Thymus (tissue), 11 donors: Measurements from ENCODE around the gene PDE6G. TPM values are rescaled to one million over a fixed set of nuclear protein-coding genes. Genes with fewer than 3 reads are reported as not detected.

Source experiments
- DNase-seq, 9 donors: peaks; one replicate each; pipeline ENCODE4 v3.0.0-alpha.2; 2013; ENCODE audit warnings: low spot score in 9 of 9, low read depth in 6 of 9, missing footprints in 1 of 9
- H3K27ac ChIP-seq, 2 donors: one replicate each; pipeline ENCODE4 v1.5.1; 2013; ENCODE audit warnings: control low read depth in 1 of 2, low read depth in 1 of 2, low read length in 1 of 2, mild to moderate bottlenecking in 1 of 2, moderate library complexity in 1 of 2
- H3K27me3 ChIP-seq, 2 donors: one replicate each; pipeline ENCODE4 v1.5.1; 2013; ENCODE audit warnings: low read length in 1 of 2; ENCODE audit not compliant: control insufficient read depth in 2 of 2, insufficient read depth in 1 of 2
- H3K36me3 ChIP-seq, 2 donors: one replicate each; pipeline ENCODE4 v1.5.1; 2013; ENCODE audit warnings: low read length in 1 of 2, mild to moderate bottlenecking in 1 of 2, moderate library complexity in 1 of 2; ENCODE audit not compliant: control insufficient read depth in 2 of 2, insufficient read depth in 2 of 2
- H3K4me1 ChIP-seq, 2 donors: one replicate each; pipeline ENCODE4 v1.5.1; 2013; ENCODE audit warnings: low read length in 2 of 2; ENCODE audit not compliant: control insufficient read depth in 2 of 2, insufficient read depth in 2 of 2
- H3K4me3 ChIP-seq, 2 donors: one replicate each; pipeline ENCODE4 v1.5.1; 2013; ENCODE audit warnings: low read length in 2 of 2, control low read depth in 1 of 2, mild to moderate bottlenecking in 1 of 2
- H3K9me3 ChIP-seq, 2 donors: one replicate each; pipeline ENCODE4 v1.5.1; 2013; ENCODE audit warnings: low read length in 1 of 2, mild to moderate bottlenecking in 1 of 2; ENCODE audit not compliant: control insufficient read depth in 2 of 2, insufficient read depth in 1 of 2
- WGBS: extraction: QIAGEN DNeasy Blood & Tissue Kit; methylation state at CpG from one replicate; pipeline ENCODE4 v1.1.7; 2013; 5-methylcytosine and 5-hydroxymethylcytosine counted together
- polyA plus RNA-seq: library from polyadenylated mRNA; stranded (reverse); fragments of 200-250 nt; gene quantifications from one replicate; pipeline ENCODE4 v1.2.3, GENCODE V29; 2013
- total RNA-seq: library from RNA; stranded (reverse); fragments of 120-200 nt; gene quantifications from one replicate; pipeline ENCODE4 v1.2.4, GENCODE V29; 2013
- donor health status: healthy.

The PDE6G gene
- total and polyA plus RNA-seq, 2 donors = 12.2 to 18.2 TPM

GRCh38 chr17:81690066-81690465 lies 33.7 kb upstream of the PDE6G start:
- Histone ChIP-seq H3K36me3 (peaks cover 90 to 92% of the 10 kb centered on the region in 2 donors), H3K4me1 (peaks cover 1 to 9% of the 10 kb centered on the region in 2 donors), H3K27me3 (no peaks in the 10 kb centered on the region), H3K27ac (no peak overlapping the region), H3K9me3 (no peaks in the 10 kb centered on the region), H3K4me3 (no peak overlapping the region)
- no peak for DNase-seq
- WGBS = 95% methylated on average over 18 of the region's 18 CpGs

DNA sequence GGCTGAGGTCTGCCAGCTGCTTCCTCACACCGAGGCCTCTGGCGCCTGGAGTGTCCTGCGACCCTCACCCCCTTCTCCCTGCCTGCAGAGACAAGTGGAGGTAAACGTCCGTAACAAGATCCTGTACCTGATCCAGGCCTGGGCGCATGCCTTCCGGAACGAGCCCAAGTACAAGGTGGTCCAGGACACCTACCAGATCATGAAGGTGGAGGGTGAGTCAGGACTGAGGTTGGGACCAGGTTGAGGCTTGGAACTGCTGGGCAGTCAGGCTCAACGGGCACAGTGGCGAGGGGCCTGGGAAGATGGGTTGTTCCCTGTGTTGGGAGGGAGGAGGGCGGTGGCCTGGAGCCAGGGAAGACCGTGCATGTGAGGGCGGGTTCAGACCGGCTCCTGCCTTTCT lies 32.3 kb upstream of the PDE6G start:
- peaks cover 8 to 17% of the 10 kb centered on the region in 2 donors for H3K4me1 ChIP-seq
- H3K9me3 ChIP-seq = no peaks in the 10 kb centered on the region
- 95% methylated on average over 14 of the region's 14 CpGs for WGBS
- H3K27me3 ChIP-seq = no peaks in the 10 kb centered on the region
- no peak overlapping the region for H3K27ac ChIP-seq
- H3K4me3 ChIP-seq = no peak overlapping the region
- no peak for DNase-seq
- peaks cover 75 to 77% of the 10 kb centered on the region in 2 donors for H3K36me3 ChIP-seq

- Histone ChIP-seq H3K4me1 (peaks cover 8 to 17% of the 10 kb centered on the region in 2 donors), H3K9me3 (no peaks in the 10 kb centered on the region), H3K36me3 (peaks cover 69 to 70% of the 10 kb centered on the region in 2 donors), H3K4me3 (no peak overlapping the region), H3K27me3 (no peaks in the 10 kb centered on the region), H3K27ac (peak overlapping the region; percentile 11 to 54)
- no peak for DNase-seq
- 94% methylated on average over 41 of the region's 41 CpGs for WGBS
Measured at GRCh38 chr17:81687770-81688541, 31.6 kb upstream of the PDE6G start.

DNA sequence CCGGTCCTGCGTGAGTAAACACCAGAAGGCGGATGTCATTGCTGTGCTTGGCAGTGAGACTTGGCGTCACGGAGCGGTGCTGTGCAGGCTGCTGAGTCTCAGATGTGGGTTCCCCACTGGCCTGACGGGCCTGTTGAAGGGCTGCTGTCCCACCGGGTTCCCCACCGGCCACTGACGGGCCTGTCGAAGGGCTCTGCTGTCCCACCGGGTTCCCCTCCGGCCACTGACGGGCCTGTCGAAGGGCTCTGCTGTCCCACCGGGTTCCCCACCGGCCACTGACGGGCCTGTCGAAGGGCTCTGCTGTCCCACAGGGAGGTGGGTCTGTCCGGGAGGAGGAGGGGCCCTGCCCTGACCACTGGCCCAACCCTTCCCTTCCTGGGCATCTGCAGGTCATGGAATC lies 30.3 kb upstream of the PDE6G start:
- no peaks in the 10 kb centered on the region for H3K9me3 ChIP-seq
- peaks cover 59 to 63% of the 10 kb centered on the region in 2 donors for H3K36me3 ChIP-seq
- WGBS = 98% methylated on average over 20 of the region's 20 CpGs
- peaks cover 16 to 25% of the 10 kb centered on the region in 2 donors for H3K4me1 ChIP-seq
- no peak overlapping the region for H3K27ac ChIP-seq
- H3K4me3 ChIP-seq = no peak overlapping the region
- no peak for DNase-seq
- no peaks in the 10 kb centered on the region for H3K27me3 ChIP-seq

- 87% methylated on average over 12 of the region's 12 CpGs for WGBS
- Histone ChIP-seq H3K27ac (no peak overlapping the region), H3K4me3 (peak overlapping the region; percentile 93 to 99), H3K27me3 (no peaks in the 10 kb centered on the region), H3K9me3 (no peaks in the 10 kb centered on the region), H3K36me3 (peaks cover 49 to 57% of the 10 kb centered on the region in 2 donors), H3K4me1 (peaks cover 16 to 25% of the 10 kb centered on the region in 2 donors)
- no peak for DNase-seq
Measured at GRCh38 chr17:81685108-81685507, 28.8 kb upstream of the PDE6G start.

DNA sequence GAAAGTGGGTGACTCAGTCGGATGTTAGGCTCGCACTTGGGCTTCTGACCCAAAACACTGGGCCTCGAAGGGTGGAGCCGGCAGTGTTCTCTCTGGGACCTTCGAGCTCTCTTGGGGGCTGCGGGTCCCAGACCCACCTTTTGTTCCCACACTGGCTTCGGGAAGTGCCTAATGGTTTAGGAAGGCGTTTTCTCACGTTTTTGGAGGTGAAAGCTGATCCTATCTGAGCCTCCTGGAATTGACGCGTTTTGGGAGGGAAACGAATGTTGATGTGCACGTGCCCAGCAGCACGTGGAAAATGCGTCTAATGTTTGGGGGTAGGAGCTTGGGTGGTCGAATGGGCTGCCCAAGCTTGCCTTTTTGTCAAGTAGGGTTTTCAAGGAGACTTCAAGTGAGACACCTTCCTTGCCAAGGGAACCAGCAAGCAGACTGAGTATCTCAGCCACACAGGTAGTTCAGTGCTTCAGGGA lies 28.1 kb upstream of the PDE6G start:
- peaks cover 16 to 25% of the 10 kb centered on the region in 2 donors for H3K4me1 ChIP-seq
- DNase-seq = no peak
- H3K9me3 ChIP-seq = no peaks in the 10 kb centered on the region
- H3K4me3 ChIP-seq = peak overlapping the region; percentile 93 to 99
- peaks cover 43 to 55% of the 10 kb centered on the region in 2 donors for H3K36me3 ChIP-seq
- H3K27ac ChIP-seq = peak overlapping the region in 1 of 2 donors; percentile 58
- no peaks in the 10 kb centered on the region for H3K27me3 ChIP-seq
- 9% methylated on average over 16 of the region's 16 CpGs for WGBS

GRCh38 chr17:81683584-81684441 lies 27.5 kb upstream of the PDE6G start, which contains the start of the genes ARL16 and HGS:
Gene ARL16 (minus strand): TSS chr17:81683797. CDS start chr17:81683753, 44 bp downstream.
Gene HGS (plus strand): TSS chr17:81684011. CDS start chr17:81684067, 56 bp downstream.
- peak; percentile 96 to 100 (median 99) for DNase-seq
- peaks cover 16 to 25% of the 10 kb centered on the region in 2 donors for H3K4me1 ChIP-seq
- WGBS = under 1% methylated on average over 112 of the region's 112 CpGs
- no peaks in the 10 kb centered on the region for H3K27me3 ChIP-seq
- peak within 1 kb of the TSS; percentile 47 to 83 for H3K27ac ChIP-seq
- no peaks in the 10 kb centered on the region for H3K9me3 ChIP-seq
- peak within 1 kb of the TSS; percentile 93 to 99 for H3K4me3 ChIP-seq
- peaks cover 36 to 48% of the 10 kb centered on the region in 2 donors for H3K36me3 ChIP-seq

GRCh38 chr17:81683208-81683583 lies 26.9 kb upstream of the PDE6G start:
- DNase-seq = peak in 2 of 9 donors; percentile 14 to 18
- peaks cover 16 to 25% of the 10 kb centered on the region in 2 donors for H3K4me1 ChIP-seq
- H3K27ac ChIP-seq = peak overlapping the region; percentile 47 to 83
- H3K9me3 ChIP-seq = no peaks in the 10 kb centered on the region
- H3K4me3 ChIP-seq = peak overlapping the region; percentile 93 to 99
- H3K27me3 ChIP-seq = no peaks in the 10 kb centered on the region
- WGBS = under 1% methylated on average over 37 of the region's 37 CpGs
- H3K36me3 ChIP-seq = peaks cover 30 to 42% of the 10 kb centered on the region in 2 donors
